ENCODE results near the gene LIMS1. TPM values are rescaled to one million over a fixed set of nuclear protein-coding genes. Genes with fewer than 3 reads are reported as not detected.
A peak's percentile ranks its signal among the peaks of the same experiment; 100 is the strongest.
"Not testable (repeated sequence)": the region's sequence is repeated elsewhere in the genome, so short reads cannot be mapped to it uniquely, and the experiment has no call there.

LIMS1 gene
- polyA plus RNA-seq, 1 donor, result 47.3 TPM

- Histone ChIP-seq H3K27ac (ENCODE audit: low read length) (no peak overlapping the region), H3K27me3 (ENCODE audit: control insufficient read depth, insufficient read depth, low read length) (no peaks in the 10 kb centered on the region), H3K36me3 (ENCODE audit: control insufficient read depth, insufficient read depth, low read length) (no peaks in the 10 kb centered on the region), H3K4me3 (ENCODE audit: low read length) (no peak overlapping the region), H3K4me1 (ENCODE audit: control insufficient read depth, insufficient read depth, low read length) (no peaks in the 10 kb centered on the region), H3K9me3 (ENCODE audit: control insufficient read depth, low read depth, low read length) (peaks cover 3% of the 10 kb centered on the region)
- no peak for DNase-seq
Measured at GRCh38 chr2:108707300-108707699, 173.0 kb downstream of the LIMS1 start.

GRCh38 chr2:108716971-108717370 lies 182.7 kb downstream of the LIMS1 start:
- not testable (repeated sequence) for H3K27me3 ChIP-seq (ENCODE audit: control insufficient read depth, insufficient read depth, low read length); H3K9me3 ChIP-seq (ENCODE audit: control insufficient read depth, low read depth, low read length); H3K4me1 ChIP-seq (ENCODE audit: control insufficient read depth, insufficient read depth, low read length); H3K36me3 ChIP-seq (ENCODE audit: control insufficient read depth, insufficient read depth, low read length); H3K27ac ChIP-seq (ENCODE audit: low read length); H3K4me3 ChIP-seq (ENCODE audit: low read length); DNase-seq
- no CpG with 5 or more reads among the region's 6 CpGs for WGBS (ENCODE audit: insufficient coverage, low lambda C conversion rate)

- H3K27me3 ChIP-seq (ENCODE audit: control insufficient read depth, insufficient read depth, low read length), result no peaks in the 10 kb centered on the region
- peaks cover 2% of the 10 kb centered on the region for H3K4me1 ChIP-seq (ENCODE audit: control insufficient read depth, insufficient read depth, low read length)
- H3K9me3 ChIP-seq (ENCODE audit: control insufficient read depth, low read depth, low read length), result no peaks in the 10 kb centered on the region
- peak within 1 kb of the TSS; percentile 94 for H3K27ac ChIP-seq (ENCODE audit: low read length)
- no CpG with 5 or more reads among the region's 97 CpGs for WGBS (ENCODE audit: insufficient coverage, low lambda C conversion rate)
- H3K4me3 ChIP-seq (ENCODE audit: low read length), result peak within 1 kb of the TSS; percentile 75
- H3K36me3 ChIP-seq (ENCODE audit: control insufficient read depth, insufficient read depth, low read length), result no peaks in the 10 kb centered on the region
- peak; percentile 99 for DNase-seq
Measured at GRCh38 chr2:108719149-108720044, 185.1 kb downstream of the LIMS1 start, which contains the start of gene RANBP2. Gene RANBP2, plus strand, starts transcription at chr2:108719482. Its CDS starts 125 bp downstream, at chr2:108719607.

GRCh38 chr2:108726048-108726447 lies 191.8 kb downstream of the LIMS1 start:
- H3K27me3 ChIP-seq (ENCODE audit: control insufficient read depth, insufficient read depth, low read length); H3K9me3 ChIP-seq (ENCODE audit: control insufficient read depth, low read depth, low read length); H3K27ac ChIP-seq (ENCODE audit: low read length); DNase-seq; H3K4me1 ChIP-seq (ENCODE audit: control insufficient read depth, insufficient read depth, low read length); H3K4me3 ChIP-seq (ENCODE audit: low read length); H3K36me3 ChIP-seq (ENCODE audit: control insufficient read depth, insufficient read depth, low read length): not testable (repeated sequence)
- WGBS (ENCODE audit: insufficient coverage, low lambda C conversion rate), result 83% methylated on average over 1 of the region's 9 CpGs

GRCh38 chr2:108734656-108735055 lies 200.4 kb downstream of the LIMS1 start:
- WGBS (ENCODE audit: insufficient coverage, low lambda C conversion rate), result 100% methylated on average over 1 of the region's 6 CpGs
- H3K9me3 ChIP-seq (ENCODE audit: control insufficient read depth, low read depth, low read length); H3K4me3 ChIP-seq (ENCODE audit: low read length); H3K27ac ChIP-seq (ENCODE audit: low read length); H3K4me1 ChIP-seq (ENCODE audit: control insufficient read depth, insufficient read depth, low read length); H3K27me3 ChIP-seq (ENCODE audit: control insufficient read depth, insufficient read depth, low read length); DNase-seq: not testable (repeated sequence)
- H3K36me3 ChIP-seq (ENCODE audit: control insufficient read depth, insufficient read depth, low read length), result peaks cover 10% of the 10 kb centered on the region

Other genes starting within 250 kb of the LIMS1 start
- gene SULT1C2, start 245.6 kb upstream of the LIMS1 start, polyA plus RNA-seq, result 238 TPM
- gene SULT1C4, start 156.5 kb upstream of the LIMS1 start, polyA plus RNA-seq, result 18.0 TPM
- 95.7 TPM for gene GCC2, start 85.3 kb upstream of the LIMS1 start, polyA plus RNA-seq
- gene RANBP2, start 185.0 kb downstream of the LIMS1 start, polyA plus RNA-seq, result 44.5 TPM

Measured in large intestine (tissue), 3 donors.